Frontal cortex (tissue), 4 donors: ENCODE data around the gene MCUB. TPM values are rescaled to one million over a fixed set of nuclear protein-coding genes. Genes with fewer than 3 reads are reported as not detected.
"Not testable (repeated sequence)": the region's sequence is repeated elsewhere in the genome, so short reads cannot be mapped to it uniquely, and the experiment has no call there.

Source experiments
- DNase-seq, 2 donors: peaks; one replicate each; pipeline ENCODE4 v3.0.0; 2012; ENCODE audit warnings: low spot score in 2 of 2
- FAIRE-seq: peaks from 2 replicates; lab custom pipeline; 2012; peaks lifted over from hg19 to GRCh38; lab: Jason Lieb, UNC
- total RNA-seq: library from RNA; depleted of rRNA; stranded (reverse); fragments of >200 nt; gene quantifications from one replicate; pipeline ENCODE4 v1.2.3, GENCODE V29; 2014
- donor health status: control.
- donor health status: control.
- donor health status: control.

The MCUB gene
- total RNA-seq = 31.8 TPM

DNA sequence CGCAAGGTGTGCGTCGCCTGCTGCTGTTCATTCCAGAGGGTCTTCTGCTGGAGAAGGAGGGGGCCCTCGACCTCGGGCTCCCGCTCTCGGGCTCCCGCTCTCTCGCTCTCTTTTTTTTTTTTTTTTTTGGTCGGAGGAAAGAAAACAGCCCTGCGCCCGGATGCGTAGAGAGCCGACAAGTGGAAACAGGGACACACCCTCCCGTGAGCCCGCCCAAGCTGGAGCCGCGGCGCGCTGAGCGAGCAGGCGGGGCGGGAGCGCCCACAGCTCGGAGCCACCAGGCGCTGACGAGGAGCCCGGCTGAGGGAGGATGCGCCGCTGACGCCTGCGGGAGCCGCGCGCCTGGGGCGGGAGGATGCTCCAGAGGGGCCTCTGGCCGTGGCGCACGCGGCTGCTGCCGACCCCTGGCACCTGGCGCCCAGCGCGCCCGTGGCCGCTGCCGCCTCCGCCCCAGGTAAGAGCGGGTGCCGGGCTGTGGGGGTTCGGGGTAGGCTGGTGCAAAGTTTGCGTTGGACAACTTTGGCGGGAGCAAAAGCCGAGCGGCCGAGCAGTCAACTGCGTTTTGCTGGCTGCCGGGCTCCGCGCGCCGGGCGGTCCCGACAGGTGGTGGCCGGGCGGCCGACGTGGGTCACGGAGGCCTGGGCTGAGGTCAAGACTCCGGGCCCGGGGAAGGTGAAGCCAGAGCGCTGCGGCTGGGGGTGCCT, at the start of gene MCUB:
Gene MCUB (plus strand): TSS at position 264 of the 704 bp plus-strand sequence. CDS start 92 bp downstream, at position 356.
- DNase-seq (peak; percentile 85), FAIRE-seq (no peak)

DNA sequence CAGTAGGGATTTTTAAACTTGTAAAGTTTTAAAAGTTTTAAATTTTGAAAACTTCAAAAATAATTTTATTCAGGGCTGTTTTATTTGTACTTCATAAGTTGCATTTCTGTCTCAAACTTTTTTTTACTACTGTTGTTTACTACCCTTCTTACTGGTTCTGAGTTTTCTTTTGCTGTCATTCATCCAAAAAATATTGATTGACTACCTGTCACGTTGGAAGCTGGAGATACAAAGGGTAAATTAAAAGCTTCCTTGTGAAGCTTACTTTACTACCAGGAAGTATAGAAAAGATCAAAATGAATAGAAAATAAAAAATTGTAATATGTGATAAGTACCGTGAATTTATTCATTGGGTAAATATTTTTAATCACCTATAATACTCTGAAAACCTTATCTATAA, 49.4 kb upstream of the MCUB start:
- FAIRE-seq (peak; percentile 15), DNase-seq (no peak)

- FAIRE-seq (no peak), DNase-seq (no peak)
Observed at GRCh38 chr4:109511414-109511813, 48.6 kb upstream of the MCUB start.

GRCh38 chr4:109513368-109513767, 46.7 kb upstream of the MCUB start:
- DNase-seq, FAIRE-seq: not testable (repeated sequence)

DNA sequence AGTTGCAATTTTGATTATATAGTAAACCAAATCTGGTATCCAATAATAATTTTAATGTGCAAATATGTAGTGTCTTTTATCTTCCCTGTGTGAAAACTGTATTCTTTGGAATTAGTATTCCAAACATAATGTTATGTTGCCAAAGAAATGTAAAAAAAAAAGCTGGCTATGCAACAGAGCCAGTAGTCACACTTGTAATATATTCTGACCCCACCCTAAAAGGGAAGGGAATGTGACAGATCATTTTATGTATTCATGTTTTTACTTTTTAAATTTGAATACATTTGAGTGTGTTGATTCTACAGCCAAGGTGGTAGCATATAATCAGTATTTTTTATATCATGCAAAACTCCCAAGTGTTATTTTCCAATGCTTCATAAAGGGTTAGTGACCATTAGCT, 27.9 kb upstream of the MCUB start:
- DNase-seq = no peak
- no peak for FAIRE-seq

DNA sequence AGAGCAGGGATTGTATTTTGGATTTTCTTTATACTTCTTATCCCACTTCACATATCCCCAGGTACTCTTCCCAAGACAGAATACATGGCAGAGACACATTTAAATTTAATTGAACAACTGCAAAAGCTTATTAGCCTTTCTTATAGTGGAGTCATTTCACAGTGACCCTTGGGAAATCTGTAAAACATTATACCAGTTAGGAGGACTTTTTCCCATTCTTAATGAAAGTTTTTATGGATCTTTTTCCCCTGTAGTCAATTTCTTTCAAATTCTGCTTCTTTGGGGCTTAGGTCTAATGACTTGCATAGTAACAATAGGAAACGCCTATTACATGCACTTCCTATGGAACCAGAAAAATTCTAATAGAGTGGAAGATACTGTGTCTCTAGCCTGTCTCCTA, 14.6 kb upstream of the MCUB start:
- DNase-seq (no peak), FAIRE-seq (no peak)

- FAIRE-seq = no peak
Observed at GRCh38 chr4:109547394-109547793, 12.7 kb upstream of the MCUB start.

DNA sequence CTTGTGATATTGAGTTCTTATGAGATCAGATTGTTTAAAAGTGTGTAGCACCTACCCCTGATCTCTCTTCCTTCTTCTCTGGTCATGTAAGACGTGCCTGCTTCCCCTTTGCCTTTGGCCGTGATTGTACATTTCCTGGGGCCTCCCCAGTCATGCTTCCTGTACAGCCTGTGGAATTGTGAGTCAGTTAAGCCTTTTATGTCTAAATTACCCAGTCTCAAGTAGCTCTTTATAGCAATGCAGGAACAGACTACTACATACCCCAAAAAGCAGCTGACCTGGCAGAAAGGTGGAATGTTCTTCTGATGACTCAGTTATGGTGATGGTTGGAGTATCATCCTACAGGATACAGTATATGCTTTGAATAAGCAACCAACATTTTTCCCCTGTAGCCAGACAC, 11.4 kb upstream of the MCUB start:
- DNase-seq (no peak), FAIRE-seq (no peak)

More at GRCh38 chr4:109547394-109547793, 12.7 kb upstream of the MCUB start:
- no peak for DNase-seq

GRCh38 chr4:109552237-109552636, 7.8 kb upstream of the MCUB start:
- DNase-seq = no peak
- FAIRE-seq = no peak

- no peak for FAIRE-seq
- no peak for DNase-seq
Observed at GRCh38 chr4:109553130-109553529, 6.9 kb upstream of the MCUB start.

DNA sequence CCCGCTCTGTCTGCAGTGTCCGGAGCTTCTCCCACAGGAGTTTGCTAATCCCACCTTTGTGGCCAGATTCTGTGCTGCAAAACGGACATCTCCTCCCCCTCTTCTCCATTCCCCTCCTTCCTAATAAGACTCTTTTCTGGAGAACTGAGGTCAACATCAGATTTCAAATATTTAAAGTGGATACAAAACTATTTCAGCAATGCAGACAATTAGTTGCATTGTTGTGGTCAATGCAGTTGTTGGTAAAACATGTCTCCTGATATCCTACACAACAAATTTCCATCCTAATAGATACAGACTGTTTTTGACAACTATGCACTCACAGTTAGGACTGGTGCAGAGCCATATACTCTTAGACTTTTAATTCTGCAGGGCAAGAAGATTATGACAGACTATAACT, 5.1 kb upstream of the MCUB start:
- DNase-seq (no peak), FAIRE-seq (no peak)

GRCh38 chr4:109557433-109557832, 2.6 kb upstream of the MCUB start:
- no peak for FAIRE-seq
- DNase-seq = no peak

DNA sequence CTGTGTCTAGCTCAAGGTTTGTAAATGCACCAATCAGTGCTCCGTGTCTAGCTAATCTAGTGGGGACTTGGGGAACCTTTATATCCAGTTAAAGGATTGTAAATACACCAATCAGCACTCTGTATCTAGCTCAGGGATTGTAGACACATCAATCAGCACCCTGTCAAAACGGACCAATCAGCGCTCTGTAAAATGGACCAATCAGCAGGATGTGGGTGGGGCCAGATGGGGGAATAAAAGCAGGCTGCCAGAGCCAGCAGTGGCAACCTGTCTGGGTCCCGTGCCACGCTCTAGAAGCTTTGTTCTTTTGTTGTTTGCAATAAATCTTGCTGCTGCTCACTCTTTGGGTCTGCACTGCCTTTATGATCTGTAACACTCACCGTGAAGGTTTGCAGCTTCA, 2.0 kb upstream of the MCUB start:
- DNase-seq, FAIRE-seq: not testable (repeated sequence)

GRCh38 chr4:109559625-109559982, 442 bp upstream of the MCUB start:
- peak; percentile 25 to 48 for DNase-seq

DNA sequence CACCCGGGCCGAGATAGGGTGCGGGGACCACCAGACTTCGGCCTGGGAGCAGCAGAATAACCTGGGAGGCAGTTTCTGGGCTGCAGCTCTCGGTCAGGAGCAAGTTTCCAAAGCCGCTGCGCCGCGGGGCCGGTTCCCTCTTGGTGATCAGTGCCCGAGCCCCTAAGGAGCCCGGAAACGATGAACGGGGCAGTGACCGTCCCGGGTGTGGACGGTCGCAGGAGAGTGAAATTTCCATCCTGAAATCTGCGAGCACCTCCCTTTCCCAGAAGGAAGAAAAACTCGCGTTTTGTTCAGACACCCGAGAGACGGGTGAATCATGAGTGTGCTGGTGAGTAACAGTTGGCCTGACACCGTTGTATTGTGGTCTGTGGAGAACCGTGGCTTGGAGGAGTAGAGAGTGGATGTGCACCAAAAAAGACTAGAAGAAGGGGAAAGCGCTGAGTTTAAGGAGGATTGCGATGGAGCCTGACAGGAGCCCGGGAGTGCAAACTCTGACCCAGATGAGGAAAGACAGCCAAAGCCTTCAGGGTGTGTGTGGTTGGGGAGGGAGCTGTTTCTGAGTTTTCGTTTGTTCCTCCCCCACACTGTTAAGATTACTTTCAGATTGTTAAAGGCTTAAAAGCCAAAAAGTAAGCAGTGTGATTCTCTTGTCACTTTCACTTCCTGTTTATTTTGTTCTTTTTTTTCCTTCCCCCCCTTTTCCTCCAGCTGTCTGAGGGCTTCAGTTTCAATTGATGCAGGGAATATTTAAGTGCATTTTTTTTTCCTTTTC, 828 bp downstream of the MCUB start:
- FAIRE-seq (no peak), DNase-seq (peak; percentile 61 to 69)

More at GRCh38 chr4:109559625-109559982, 442 bp upstream of the MCUB start:
- no peak for FAIRE-seq

GRCh38 chr4:109562457-109563239, 2.6 kb downstream of the MCUB start:
- FAIRE-seq (no peak), DNase-seq (no peak)

DNA sequence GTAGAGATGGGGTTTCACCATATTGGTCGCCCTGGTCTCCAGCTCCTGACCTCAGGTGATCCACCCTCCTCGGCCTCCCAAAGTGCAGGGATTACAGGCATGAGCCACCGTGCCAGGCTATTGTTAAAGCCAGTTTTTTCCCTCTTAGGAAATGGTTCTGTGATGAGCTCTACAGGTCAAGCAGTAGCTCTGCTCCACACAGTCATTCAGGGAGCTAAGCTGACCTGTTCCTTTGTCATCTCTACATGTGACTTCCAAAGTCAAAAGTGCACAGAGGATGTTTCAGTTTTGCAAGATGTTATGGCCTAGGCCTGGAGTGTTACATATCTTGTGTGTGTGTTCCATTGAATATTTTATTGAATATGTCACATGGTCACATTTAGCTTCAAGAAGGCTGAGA, 11.4 kb downstream of the MCUB start:
- DNase-seq = no peak
- FAIRE-seq = no peak

- no peak for DNase-seq
- FAIRE-seq = no peak
Observed at GRCh38 chr4:109572154-109572553, 12.1 kb downstream of the MCUB start.

GRCh38 chr4:109574443-109574850, 14.4 kb downstream of the MCUB start:
- no peak for DNase-seq
- FAIRE-seq = no peak

DNA sequence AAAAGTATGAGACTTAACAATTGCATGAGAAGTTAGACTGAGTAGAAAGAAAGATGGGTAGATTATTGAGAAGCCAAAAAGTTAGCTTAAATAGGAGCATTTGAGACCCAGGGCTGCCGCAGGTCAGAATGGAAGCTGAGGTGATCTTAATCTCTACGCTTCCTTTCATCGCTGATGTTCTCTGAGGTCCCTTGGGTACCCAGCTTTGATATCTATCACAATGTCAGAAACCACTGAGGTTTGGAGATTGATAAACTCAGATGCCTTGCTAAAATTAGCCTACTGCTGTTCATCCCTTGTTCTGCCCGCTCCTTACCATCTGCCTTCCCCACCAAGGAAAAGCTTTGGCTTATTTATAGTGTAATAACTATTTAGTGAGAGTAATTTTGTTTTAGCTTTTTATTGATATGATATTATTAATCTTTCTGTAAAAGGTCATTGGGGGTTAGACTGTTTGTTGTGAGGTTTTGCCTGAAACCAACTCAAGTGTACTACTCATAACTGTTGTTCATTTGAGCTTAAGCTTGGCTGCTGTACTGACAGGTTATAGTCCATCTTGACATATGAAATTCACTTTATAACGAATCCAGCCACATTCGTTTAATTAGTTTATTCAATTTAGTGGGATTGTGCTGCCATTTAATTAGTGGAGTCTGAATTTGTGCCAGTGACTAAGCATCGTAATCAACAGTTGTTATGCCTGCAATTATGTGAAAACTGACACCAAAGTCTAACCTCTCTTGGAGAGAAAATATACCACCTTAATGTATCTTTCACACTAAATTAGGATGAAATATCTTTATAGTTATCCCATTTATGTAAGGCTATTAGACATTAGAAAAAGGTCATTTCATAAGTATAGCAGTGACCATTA, 15.1 kb downstream of the MCUB start:
- no peak for FAIRE-seq
- DNase-seq = no peak
